ENCODE results near the gene OPRD1. TPM values are rescaled to one million over a fixed set of nuclear protein-coding genes. Genes with fewer than 3 reads are reported as not detected.
"Not testable (repeated sequence)": the region's sequence is repeated elsewhere in the genome, so short reads cannot be mapped to it uniquely, and the experiment has no call there.

OPRD1 gene
- 0.72 TPM for total RNA-seq (ENCODE audit: insufficient read depth, low replicate concordance)

DNA sequence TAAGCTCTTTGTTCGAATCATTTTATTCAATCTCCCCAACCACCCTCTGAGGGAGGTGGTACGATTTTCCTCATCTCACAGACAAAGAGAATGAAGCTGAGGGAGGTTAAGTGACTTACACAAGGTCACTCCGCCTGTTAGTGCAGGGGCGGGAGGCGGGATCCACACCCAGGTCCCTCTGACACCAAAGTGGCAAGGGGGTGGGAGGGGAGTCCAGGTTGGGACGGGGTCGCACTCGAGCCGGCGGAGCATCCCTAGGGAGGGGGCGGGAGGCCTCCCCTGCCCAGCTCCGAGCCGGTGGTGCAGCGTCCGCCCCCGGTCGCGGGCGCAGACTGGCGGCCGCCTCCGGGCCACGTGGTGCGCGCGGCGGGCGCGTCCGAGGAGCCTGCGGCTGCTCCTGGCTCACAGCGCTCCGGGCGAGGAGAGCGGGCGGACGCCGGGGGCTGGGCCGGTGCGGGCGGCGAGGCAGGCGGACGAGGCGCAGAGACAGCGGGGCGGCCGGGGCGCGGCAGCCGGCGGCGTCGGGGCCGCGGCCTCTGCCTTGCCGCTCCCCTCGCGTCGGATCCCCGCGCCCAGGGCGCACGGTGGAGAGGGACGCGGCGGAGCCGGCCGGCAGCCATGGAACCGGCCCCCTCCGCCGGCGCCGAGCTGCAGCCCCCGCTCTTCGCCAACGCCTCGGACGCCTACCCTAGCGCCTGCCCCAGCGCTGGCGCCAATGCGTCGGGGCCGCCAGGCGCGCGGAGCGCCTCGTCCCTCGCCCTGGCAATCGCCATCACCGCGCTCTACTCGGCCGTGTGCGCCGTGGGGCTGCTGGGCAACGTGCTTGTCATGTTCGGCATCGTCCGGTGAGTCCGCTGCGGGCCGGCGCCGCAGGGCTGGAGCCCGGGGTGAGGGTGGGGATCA is at the start of gene OPRD1:
Gene OPRD1 (plus strand): TSS at position 405 of the 903 bp plus-strand sequence. CDS start 214 bp downstream, at position 619.
- DNase-seq (ENCODE audit: low spot score) = no peak

- DNase-seq (ENCODE audit: low spot score) = no peak
Observed at GRCh38 chr1:28766532-28767183, 45.3 kb upstream of the OPRD1 start.

DNA sequence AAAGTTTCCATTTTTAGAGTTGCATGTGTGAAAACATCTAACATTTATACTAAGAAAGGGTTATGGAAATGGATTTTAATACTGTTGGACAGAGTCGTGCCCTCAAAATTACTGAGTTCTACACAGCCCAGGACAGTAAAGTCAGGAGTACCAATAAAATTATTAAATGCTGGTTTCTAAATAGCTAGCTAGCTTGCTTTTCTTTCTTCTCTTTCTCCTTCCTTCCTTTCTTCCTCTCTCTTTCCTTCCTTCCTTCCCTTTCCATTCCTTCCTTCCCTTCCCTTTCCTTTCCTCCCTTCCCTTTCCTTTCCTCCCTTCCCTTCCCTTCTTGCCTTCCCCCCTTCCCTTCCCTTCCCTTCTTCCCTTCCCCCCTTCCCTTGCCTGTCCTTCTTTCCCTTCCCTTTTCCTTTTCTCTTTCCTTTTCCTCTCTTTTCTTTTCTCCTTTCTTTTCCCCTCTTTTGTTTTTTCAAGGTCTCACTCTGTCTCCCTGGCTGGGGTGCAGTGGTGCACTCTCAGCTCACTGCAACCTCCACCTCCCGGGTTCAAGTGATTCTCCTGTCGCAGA is 41.3 kb upstream of the OPRD1 start:
- no peak for DNase-seq (ENCODE audit: low spot score)

DNA sequence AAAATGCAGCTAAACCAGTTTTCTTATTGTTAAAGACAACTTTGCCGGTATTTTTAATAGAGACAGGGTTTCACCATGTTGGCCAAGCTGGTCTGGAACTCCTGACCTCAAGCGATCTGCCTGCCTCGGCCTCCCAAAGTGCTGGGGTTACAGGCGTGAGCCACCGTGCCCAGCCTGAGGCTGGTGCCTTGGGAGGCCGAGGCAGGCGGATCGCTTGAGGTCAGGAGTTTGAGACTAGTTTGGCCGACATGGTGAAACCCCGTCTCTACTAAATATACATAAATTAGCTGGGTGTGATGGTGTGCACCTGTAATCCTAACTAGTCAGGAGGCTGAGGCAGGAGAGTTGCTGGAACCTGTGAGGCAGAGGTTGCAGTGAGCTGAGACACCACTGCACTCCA is 40.0 kb upstream of the OPRD1 start:
- DNase-seq (ENCODE audit: low spot score) = not testable (repeated sequence)

DNA sequence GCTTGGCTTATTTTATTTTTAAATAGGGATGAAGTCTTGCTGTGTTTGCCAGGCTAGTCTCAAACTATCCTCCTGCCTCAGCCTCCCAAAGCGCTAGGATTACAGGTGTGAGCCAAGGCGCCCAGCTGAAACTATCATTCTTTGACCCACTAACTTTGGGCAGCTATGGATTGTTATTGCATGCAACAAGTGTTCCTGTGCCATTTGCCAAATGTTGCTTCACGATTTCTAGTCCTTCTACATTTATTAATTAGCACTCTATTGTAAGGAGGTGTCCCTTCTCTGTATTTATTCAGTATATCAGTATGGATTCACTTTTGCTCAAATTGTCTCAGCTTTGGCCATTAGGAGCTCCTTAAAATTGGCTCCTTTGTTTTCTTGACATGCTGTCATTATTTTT is 38.9 kb upstream of the OPRD1 start:
- no peak for DNase-seq (ENCODE audit: low spot score)

DNA sequence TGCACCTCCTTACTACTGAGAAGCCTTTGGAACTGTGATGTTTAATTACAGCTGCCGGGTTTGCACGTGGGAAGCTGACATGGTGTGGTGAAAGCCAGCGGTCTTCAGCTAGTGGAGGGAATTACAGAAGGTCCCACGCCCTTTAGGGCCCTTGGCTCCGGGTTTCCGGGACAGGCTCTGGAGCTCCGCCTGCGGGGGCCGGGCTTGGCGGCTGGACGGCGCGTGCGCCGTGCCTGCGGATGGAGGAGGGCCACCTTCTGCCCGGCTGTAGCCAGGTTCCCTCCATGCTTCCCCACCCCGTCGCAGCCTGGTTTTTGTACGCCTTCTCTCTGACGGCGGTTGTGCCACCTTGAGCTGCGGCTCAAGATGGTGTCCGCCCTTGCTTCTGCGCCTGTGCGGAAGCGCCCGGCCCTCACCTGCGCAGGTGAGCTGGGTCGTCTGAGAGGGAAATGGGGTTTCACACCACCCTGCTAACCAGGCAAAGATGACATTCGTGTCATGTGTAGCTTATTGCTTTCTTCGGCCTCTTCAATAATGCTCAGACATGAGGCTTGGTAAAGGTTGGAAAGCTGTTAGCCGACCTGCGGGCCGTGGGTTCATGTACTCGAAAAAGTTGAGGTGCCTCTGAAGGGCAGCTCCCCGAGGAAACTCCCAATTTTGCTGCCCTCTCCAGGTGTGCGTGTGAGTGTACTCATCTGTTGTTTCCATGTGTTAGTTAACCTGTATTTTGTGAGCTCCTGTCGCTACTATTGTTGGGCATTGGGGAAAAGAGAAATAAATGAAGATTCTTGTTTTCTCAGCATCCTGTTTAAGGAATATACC is 36.6 kb upstream of the OPRD1 start:
- DNase-seq (ENCODE audit: low spot score) = peak; percentile 83

- no peak for DNase-seq (ENCODE audit: low spot score)
Observed at GRCh38 chr1:28776341-28776740, 35.6 kb upstream of the OPRD1 start.

DNA sequence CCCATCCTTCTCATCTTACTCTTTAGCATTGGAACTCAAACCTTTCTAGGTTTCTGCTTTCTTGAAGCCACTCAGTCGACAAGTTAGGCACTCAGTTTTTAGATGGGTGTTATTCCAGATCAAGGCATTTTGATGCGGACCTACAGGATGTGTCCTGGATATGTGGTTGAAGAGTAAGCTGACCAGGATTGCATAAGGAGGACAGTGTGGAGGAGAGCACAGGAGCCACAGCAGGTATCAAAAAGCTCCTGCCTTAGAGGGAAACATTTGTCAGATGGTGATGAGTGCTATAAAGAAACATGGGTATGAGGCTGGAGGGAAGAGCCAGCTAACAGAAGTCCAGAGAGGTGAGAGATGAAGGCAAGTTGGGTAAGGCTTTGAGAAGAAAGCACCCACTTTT is 33.9 kb upstream of the OPRD1 start:
- no peak for DNase-seq (ENCODE audit: low spot score)

DNA sequence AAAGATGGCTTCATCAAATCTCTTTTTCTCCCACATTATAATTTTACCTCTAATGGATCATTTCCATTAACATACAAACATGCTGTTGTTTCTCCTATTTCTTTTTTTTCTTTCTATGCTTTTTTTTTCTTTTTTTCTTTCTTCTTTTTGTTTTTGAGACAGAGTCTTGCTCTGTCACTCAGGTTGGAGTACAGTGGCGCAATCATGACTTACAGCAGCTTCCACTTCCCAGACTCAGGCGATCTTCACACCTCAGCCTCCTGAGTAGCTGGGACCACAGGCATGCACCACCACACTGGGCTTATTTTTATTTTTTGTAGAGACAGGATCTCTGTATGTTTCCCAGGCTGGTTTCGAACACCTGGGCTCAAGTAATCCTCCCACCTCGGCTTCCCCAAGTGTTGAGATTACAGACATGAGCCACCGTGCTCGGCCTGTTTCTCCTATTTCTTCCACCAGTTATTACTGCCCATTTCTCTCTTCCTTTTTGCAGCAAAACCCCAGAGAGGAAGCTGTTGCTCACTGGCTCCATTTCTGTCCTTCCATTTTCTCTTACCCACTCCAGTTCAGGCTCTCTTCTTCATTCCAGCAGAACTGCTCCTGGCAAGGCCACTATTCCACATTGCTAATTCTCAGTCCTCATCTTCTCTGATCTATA is 32.1 kb upstream of the OPRD1 start:
- no peak for DNase-seq (ENCODE audit: low spot score)

DNA sequence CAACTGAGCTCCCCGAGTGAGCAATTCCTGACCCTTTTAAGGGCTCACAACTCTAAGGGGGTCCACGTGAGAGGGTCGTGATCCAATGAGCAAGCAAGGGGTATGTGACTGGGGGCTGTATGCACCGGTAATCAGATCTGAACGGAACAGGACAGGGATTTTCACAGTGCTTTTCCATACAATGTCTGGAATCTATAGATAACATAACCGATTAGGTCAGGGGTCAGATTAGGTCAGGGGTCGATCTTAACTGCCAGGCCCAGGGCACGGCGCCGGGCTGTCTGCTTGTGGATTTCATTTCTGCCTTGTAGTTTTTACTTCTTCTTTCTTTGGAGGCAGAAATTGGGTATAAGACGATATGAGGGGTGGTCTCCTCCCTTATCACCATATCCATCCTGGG is 30.7 kb upstream of the OPRD1 start:
- no peak for DNase-seq (ENCODE audit: low spot score)

GRCh38 chr1:28782011-28782410 is 30.0 kb upstream of the OPRD1 start:
- no peak for DNase-seq (ENCODE audit: low spot score)

DNA sequence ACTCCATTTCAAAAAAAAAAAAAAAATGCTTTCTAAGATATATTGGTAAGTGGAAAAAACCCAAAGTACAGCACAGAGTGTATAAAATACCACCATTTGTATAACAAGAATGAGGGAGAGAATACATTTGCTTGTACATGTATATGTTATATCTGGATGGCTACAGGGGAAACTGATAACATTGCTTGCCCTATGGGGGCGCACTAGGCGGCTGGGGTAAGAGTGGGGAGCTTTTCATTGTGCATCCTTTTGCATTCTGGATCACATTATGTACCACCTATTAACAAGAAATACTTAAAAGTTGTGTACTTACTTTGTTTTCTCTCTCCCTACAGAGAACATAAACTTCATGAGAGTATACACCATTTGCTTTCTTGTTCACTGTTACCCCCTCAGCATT is 28.6 kb upstream of the OPRD1 start:
- no peak for DNase-seq (ENCODE audit: low spot score)

DNA sequence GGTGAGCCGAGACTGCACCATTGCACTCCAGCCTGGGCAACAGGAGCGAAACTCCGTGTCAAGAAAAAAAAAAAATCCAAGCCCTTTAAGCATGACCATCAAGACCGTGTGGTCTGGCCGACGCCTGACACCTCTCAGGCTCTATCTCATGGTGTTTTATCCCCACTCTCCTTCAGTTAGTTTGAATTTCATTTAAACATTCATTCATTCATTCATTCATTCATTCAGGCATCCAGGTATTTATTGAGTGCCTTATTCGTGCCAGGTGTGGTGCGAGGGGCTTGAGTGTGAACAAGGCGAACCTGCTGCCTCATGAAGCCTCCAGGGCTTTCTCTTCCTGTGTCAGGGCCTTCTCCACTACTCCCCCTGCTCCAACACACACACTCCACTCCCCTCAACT is 22.6 kb upstream of the OPRD1 start:
- no peak for DNase-seq (ENCODE audit: low spot score)

GRCh38 chr1:28789816-28790215 is 22.2 kb upstream of the OPRD1 start:
- DNase-seq (ENCODE audit: low spot score) = no peak

- DNase-seq (ENCODE audit: low spot score) = no peak
Observed at GRCh38 chr1:28790377-28791035, 21.5 kb upstream of the OPRD1 start.

DNA sequence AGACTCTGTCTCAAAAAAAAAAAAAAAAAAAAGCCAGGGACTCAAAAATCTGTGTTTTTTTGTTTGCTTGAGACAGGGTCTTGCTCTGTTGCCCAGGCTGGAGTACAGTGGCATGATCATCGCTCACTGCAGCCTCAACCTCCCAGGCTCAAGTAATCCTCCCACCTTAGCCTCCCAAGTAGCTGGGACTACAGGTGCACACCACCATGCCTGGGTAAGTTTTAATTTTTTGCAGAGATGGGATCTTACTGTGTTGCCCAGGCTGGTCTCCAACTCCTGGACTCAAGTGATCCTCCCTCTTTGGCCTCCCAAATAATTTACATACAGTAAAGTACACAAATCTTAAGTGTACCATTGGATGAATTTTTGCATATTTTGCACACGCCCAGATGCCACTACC is 20.0 kb upstream of the OPRD1 start:
- DNase-seq (ENCODE audit: low spot score) = not testable (repeated sequence)

GRCh38 chr1:28792644-28793121 is 19.3 kb upstream of the OPRD1 start:
- DNase-seq (ENCODE audit: low spot score) = no peak

- not testable (repeated sequence) for DNase-seq (ENCODE audit: low spot score)
Observed at GRCh38 chr1:28794582-28794981, 17.4 kb upstream of the OPRD1 start.

GRCh38 chr1:28796352-28797211 is 15.4 kb upstream of the OPRD1 start:
- peak; percentile 17 for DNase-seq (ENCODE audit: low spot score)
